WTC11 (cell line): ENCODE data around the gene SPEN.
A peak's percentile ranks its signal among the peaks of the same experiment; 100 is the strongest.
"Not testable (repeated sequence)": the region's sequence is repeated elsewhere in the genome, so short reads cannot be mapped to it uniquely, and the experiment has no call there.

ENCODE experiments used
- ATF1 ChIP-seq: sonication (generic); formaldehyde crosslinking; IDR thresholded peaks from 2 replicates; pipeline ENCODE4 v1.8.1; 2023; ENCODE audit warnings: mild to moderate bottlenecking, moderate library complexity, missing genetic modification reagents
- CREM ChIP-seq: sonication (generic); formaldehyde crosslinking; IDR thresholded peaks from 2 replicates; pipeline ENCODE4 v1.8.1; 2022; ENCODE audit warnings: mild to moderate bottlenecking, missing genetic modification reagents, moderate library complexity
- HMGA2 ChIP-seq: fragments of 250-450 bp; sonication (Bioruptor Pico); IDR thresholded peaks from 2 replicates; pipeline ENCODE4 v1.4.0; 2021; ENCODE audit warnings: mild to moderate bottlenecking, moderate library complexity
- NFE2L1 ChIP-seq: sonication (generic); formaldehyde crosslinking; IDR thresholded peaks from 2 replicates; pipeline ENCODE4 v1.8.1; 2023; ENCODE audit warnings: missing genetic modification reagents
- NFYB ChIP-seq: sonication (generic); formaldehyde crosslinking; conservative IDR thresholded peaks from 2 replicates; pipeline ENCODE4 v1.8.0; 2022; ENCODE audit warnings: low read depth, missing genetic modification reagents
- ZBTB21 ChIP-seq: sonication (generic); formaldehyde crosslinking; IDR thresholded peaks from 2 replicates; pipeline ENCODE4 v1.8.1; 2023; ENCODE audit warnings: mild to moderate bottlenecking, missing genetic modification reagents, borderline replicate concordance
- ZNF121 ChIP-seq: sonication (generic); formaldehyde crosslinking; IDR thresholded peaks from 2 replicates; pipeline ENCODE4 v1.8.0; 2023; ENCODE audit warnings: missing genetic modification reagents
- ZNF671 ChIP-seq: fragments of 250-450 bp; sonication (Bioruptor Pico); IDR thresholded peaks from 2 replicates; pipeline ENCODE4 v1.8.0; 2021; ENCODE audit warnings: mild to moderate bottlenecking
- TF ChIP-seq, protein P1 (sequence below): fragments of 250-450 bp; sonication (Bioruptor Pico); IDR thresholded peaks from 2 replicates; pipeline ENCODE4 v1.9.0; 2021; ENCODE audit warnings: mild to moderate bottlenecking
- TF ChIP-seq, protein P2 (sequence below): fragments of 200-600 bp; IDR thresholded peaks from 2 replicates; pipeline ENCODE4 v1.8.0; 2022; ENCODE audit warnings: antibody characterized with exemption
- TF ChIP-seq, protein P3 (sequence below): sonication (generic); formaldehyde crosslinking; IDR thresholded peaks from 2 replicates; pipeline ENCODE4 v1.8.0; 2023; ENCODE audit warnings: missing genetic modification reagents
- TF ChIP-seq, protein P4 (sequence below): sonication (generic); formaldehyde crosslinking; IDR thresholded peaks from 2 replicates; pipeline ENCODE4 v1.8.0; 2022; ENCODE audit warnings: missing genetic modification reagents
- TF ChIP-seq, protein P5 (sequence below): sonication (generic); formaldehyde crosslinking; IDR thresholded peaks from 2 replicates; pipeline ENCODE4 v1.8.1; 2022; ENCODE audit warnings: missing genetic modification reagents, borderline replicate concordance
- TF ChIP-seq, protein P6 (sequence below): sonication (generic); formaldehyde crosslinking; IDR thresholded peaks from 2 replicates; pipeline ENCODE4 v1.8.0; 2022; ENCODE audit warnings: mild to moderate bottlenecking, missing genetic modification reagents

DNA sequence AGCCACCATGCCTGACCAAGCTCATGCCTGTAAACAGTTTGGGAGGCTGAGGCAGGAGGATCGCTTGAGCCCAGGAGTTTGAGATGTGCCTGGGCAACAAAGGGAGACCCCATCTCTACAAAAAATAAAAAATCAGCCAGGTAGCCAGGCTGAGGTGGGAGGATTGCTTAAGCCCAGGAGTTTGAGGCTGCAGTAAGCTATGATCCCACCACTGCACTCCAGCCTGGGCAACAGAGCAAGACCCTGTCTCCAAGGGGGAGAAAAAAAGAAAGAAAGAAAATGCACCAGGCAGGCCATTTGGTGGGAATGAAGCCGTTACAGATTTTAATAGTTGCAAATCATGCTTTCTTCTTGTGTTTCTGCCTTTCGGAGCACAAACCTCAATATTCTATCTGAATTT is 66.1 kb downstream of the SPEN start:
- TF ChIP-seq, protein P1, sequence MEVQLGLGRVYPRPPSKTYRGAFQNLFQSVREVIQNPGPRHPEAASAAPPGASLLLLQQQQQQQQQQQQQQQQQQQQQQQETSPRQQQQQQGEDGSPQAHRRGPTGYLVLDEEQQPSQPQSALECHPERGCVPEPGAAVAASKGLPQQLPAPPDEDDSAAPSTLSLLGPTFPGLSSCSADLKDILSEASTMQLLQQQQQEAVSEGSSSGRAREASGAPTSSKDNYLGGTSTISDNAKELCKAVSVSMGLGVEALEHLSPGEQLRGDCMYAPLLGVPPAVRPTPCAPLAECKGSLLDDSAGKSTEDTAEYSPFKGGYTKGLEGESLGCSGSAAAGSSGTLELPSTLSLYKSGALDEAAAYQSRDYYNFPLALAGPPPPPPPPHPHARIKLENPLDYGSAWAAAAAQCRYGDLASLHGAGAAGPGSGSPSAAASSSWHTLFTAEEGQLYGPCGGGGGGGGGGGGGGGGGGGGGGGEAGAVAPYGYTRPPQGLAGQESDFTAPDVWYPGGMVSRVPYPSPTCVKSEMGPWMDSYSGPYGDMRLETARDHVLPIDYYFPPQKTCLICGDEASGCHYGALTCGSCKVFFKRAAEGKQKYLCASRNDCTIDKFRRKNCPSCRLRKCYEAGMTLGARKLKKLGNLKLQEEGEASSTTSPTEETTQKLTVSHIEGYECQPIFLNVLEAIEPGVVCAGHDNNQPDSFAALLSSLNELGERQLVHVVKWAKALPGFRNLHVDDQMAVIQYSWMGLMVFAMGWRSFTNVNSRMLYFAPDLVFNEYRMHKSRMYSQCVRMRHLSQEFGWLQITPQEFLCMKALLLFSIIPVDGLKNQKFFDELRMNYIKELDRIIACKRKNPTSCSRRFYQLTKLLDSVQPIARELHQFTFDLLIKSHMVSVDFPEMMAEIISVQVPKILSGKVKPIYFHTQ (CRISPR knock-in tag), result not testable (repeated sequence)
- TF ChIP-seq, protein P2, sequence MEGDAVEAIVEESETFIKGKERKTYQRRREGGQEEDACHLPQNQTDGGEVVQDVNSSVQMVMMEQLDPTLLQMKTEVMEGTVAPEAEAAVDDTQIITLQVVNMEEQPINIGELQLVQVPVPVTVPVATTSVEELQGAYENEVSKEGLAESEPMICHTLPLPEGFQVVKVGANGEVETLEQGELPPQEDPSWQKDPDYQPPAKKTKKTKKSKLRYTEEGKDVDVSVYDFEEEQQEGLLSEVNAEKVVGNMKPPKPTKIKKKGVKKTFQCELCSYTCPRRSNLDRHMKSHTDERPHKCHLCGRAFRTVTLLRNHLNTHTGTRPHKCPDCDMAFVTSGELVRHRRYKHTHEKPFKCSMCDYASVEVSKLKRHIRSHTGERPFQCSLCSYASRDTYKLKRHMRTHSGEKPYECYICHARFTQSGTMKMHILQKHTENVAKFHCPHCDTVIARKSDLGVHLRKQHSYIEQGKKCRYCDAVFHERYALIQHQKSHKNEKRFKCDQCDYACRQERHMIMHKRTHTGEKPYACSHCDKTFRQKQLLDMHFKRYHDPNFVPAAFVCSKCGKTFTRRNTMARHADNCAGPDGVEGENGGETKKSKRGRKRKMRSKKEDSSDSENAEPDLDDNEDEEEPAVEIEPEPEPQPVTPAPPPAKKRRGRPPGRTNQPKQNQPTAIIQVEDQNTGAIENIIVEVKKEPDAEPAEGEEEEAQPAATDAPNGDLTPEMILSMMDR, result not testable (repeated sequence)
- not testable (repeated sequence) for TF ChIP-seq NFYB; HMGA2 (CRISPR knock-in tag); ZNF671 (CRISPR knock-in tag); ZBTB21 (CRISPR knock-in tag); NFE2L1 (CRISPR knock-in tag); CREM (CRISPR knock-in tag); ATF1
- TF ChIP-seq ZNF121 (CRISPR knock-in tag), result 0 out of 2 replicates have a peak, but pooled peaks have one; percentile 64
- TF ChIP-seq, protein P3, sequence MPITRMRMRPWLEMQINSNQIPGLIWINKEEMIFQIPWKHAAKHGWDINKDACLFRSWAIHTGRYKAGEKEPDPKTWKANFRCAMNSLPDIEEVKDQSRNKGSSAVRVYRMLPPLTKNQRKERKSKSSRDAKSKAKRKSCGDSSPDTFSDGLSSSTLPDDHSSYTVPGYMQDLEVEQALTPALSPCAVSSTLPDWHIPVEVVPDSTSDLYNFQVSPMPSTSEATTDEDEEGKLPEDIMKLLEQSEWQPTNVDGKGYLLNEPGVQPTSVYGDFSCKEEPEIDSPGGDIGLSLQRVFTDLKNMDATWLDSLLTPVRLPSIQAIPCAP (CRISPR knock-in tag), result not testable (repeated sequence)
- TF ChIP-seq, protein P4, sequence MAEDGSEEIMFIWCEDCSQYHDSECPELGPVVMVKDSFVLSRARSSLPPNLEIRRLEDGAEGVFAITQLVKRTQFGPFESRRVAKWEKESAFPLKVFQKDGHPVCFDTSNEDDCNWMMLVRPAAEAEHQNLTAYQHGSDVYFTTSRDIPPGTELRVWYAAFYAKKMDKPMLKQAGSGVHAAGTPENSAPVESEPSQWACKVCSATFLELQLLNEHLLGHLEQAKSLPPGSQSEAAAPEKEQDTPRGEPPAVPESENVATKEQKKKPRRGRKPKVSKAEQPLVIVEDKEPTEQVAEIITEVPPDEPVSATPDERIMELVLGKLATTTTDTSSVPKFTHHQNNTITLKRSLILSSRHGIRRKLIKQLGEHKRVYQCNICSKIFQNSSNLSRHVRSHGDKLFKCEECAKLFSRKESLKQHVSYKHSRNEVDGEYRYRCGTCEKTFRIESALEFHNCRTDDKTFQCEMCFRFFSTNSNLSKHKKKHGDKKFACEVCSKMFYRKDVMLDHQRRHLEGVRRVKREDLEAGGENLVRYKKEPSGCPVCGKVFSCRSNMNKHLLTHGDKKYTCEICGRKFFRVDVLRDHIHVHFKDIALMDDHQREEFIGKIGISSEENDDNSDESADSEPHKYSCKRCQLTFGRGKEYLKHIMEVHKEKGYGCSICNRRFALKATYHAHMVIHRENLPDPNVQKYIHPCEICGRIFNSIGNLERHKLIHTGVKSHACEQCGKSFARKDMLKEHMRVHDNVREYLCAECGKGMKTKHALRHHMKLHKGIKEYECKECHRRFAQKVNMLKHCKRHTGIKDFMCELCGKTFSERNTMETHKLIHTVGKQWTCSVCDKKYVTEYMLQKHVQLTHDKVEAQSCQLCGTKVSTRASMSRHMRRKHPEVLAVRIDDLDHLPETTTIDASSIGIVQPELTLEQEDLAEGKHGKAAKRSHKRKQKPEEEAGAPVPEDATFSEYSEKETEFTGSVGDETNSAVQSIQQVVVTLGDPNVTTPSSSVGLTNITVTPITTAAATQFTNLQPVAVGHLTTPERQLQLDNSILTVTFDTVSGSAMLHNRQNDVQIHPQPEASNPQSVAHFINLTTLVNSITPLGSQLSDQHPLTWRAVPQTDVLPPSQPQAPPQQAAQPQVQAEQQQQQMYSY, result not testable (repeated sequence)
- TF ChIP-seq, protein P5, sequence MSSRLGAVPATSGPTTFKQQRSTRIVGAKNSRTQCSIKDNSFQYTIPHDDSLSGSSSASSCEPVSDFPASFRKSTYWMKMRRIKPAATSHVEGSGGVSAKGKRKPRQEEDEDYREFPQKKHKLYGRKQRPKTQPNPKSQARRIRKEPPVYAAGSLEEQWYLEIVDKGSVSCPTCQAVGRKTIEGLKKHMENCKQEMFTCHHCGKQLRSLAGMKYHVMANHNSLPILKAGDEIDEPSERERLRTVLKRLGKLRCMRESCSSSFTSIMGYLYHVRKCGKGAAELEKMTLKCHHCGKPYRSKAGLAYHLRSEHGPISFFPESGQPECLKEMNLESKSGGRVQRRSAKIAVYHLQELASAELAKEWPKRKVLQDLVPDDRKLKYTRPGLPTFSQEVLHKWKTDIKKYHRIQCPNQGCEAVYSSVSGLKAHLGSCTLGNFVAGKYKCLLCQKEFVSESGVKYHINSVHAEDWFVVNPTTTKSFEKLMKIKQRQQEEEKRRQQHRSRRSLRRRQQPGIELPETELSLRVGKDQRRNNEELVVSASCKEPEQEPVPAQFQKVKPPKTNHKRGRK (CRISPR knock-in tag), result not testable (repeated sequence)
- TF ChIP-seq, protein P6, sequence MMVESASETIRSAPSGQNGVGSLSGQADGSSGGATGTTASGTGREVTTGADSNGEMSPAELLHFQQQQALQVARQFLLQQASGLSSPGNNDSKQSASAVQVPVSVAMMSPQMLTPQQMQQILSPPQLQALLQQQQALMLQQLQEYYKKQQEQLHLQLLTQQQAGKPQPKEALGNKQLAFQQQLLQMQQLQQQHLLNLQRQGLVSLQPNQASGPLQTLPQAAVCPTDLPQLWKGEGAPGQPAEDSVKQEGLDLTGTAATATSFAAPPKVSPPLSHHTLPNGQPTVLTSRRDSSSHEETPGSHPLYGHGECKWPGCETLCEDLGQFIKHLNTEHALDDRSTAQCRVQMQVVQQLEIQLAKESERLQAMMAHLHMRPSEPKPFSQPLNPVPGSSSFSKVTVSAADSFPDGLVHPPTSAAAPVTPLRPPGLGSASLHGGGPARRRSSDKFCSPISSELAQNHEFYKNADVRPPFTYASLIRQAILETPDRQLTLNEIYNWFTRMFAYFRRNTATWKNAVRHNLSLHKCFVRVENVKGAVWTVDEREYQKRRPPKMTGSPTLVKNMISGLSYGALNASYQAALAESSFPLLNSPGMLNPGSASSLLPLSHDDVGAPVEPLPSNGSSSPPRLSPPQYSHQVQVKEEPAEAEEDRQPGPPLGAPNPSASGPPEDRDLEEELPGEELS (CRISPR knock-in tag), result not testable (repeated sequence)
